Forelimb muscle (tissue), 1 donor: ENCODE measurements around the gene CSF3R. TPM values are rescaled to one million over a fixed set of nuclear protein-coding genes. Genes with fewer than 3 reads are reported as not detected.

ENCODE experiments used
- DNase-seq: peaks from one replicate; pipeline ENCODE4 v3.0.0-alpha.2; 2013; ENCODE audit warnings: low read depth
- polyA plus RNA-seq: library from polyadenylated mRNA; unstranded; fragments of 120-200 nt; gene quantifications from one replicate; pipeline ENCODE4 v1.2.1, GENCODE V29; 2013; ENCODE audit not compliant: insufficient read length

Gene CSF3R
- polyA plus RNA-seq, 1 donor = 3.4 TPM

DNA sequence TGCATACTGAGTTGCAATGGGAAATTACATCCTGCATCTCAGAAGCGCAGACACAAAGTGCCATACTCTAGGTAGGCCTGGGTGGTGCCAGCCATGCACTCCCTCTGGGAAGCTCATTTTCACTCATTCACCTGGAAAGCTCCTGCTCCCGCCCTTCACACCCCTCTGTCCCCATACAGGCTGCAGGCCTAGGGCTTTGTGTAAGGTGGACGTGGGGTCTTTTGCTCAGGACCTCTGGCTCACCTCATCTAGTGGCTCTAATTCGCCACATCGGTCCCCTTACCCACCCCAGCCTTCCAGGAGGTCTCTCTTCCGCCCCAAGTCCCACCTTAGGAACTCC, 19.3 kb downstream of the CSF3R start:
- DNase-seq = no peak

DNA sequence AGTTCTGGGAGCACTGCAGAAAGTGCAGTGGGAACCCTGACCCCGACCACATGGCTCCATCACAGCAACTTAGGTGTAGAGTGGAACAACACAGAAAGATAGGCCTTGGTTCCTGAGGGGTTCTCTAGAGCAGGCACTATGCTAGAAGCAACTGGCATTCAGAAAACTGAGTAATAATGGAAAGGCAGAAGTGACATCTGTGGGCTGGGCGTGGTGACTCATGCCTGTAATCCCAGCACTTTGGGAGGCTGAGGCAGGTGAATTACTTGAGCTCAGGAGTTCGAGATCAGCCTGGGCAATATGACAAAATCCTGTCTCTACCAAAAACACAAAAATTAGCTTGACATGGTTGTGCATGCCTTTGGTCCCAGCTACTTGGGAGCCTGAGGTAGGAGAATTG, 23.8 kb downstream of the CSF3R start:
- no peak for DNase-seq

DNA sequence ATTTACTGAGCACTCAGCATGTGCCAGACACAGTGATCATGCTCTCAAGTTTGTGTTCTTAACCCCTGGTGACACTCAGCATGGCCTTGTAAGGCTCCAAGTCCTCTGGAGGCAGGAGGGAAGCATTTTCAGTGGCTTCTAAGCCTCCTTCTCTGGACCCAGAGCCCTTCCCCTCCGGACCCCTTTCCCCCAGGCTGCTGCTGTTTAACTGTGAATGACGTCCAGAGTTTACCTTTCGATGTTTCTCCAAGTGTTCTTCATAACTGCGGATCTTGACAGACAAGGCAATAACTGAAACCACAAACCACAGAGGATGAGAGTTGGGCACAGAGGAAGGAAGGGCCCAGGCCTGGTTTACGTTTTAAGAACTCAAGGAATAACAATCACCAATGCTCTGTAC, 25.0 kb downstream of the CSF3R start:
- DNase-seq = no peak

DNA sequence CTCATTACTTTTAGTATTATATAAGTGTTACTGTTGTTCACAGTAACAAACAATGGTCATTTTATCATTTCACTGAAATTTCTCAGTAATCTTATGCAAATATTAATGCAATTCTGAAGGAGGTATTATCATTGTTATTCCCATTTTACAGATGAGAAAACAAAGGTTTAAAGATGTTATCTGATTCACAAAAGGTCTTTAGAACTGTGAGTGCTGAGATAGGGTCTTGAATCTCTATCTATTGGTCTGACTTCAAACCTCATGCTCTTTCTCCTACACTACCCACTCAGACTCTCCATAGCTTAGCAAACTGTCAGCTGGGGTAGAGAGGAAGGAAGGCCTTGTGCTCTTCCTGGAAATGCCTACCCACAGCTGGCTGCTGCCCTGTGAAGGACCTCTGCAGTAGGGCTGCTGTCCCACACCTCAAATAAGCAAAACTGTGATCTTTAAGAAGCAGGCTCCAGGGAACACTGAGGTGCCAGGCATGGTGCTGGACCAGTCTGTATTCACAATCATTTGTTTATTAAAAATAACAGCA, 26.3 kb downstream of the CSF3R start:
- DNase-seq = no peak

DNA sequence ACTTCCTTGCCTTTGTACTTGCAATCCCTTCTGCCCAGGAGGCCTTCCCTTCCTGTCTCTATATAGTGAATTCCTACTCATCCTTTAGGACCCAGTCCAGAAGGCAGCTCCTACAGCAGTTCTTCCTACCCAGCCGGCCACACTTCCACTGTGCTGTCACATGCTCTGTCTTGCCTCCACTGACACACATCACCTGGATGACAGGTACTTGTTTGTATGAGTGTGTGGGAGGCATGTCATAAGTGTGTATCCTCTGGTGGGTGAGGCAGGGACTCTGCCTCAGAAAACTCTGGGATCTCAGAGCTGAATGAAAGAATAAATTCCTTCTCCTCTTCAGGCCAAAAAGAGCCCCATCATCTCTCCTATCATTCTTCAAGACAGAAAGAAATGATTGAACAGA, 27.3 kb downstream of the CSF3R start:
- no peak for DNase-seq

DNA sequence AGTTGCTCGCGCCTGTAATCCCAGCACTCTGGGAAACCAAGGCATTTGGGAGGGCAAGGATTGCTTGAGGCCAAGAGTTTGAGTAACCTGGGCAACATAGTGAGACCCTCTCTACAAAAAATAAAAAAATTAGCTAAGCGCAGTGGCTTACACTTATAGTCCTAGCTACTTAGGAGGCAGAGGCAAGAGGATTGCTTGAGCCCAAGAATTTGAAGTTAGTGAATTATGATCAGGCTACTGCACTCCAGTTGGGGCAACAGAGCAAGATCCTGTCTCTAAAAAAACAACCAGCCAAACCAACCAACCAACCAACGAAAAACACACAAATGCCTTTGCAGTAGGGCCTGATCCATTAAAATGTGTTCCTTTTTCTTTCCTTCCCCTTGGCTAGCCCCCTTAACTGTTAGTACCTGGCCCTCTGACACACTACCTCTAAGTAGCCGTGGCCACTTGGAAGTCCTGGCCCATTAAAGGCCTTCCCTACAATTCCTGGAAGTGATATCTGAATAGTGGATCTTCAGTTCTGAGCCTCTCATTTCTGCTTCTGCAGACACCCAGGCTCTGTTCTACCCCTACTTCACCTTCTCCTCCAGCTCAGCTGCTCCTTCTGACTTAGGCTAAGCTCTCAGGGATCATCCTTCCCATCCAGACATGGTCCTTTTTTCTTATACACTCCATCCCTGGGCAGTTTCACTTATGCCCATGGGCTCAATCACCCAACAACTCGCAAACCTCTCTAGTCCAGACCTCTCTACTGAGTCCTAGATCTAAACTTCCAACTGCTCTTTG, 28.9 kb downstream of the CSF3R start:
- DNase-seq = no peak

DNA sequence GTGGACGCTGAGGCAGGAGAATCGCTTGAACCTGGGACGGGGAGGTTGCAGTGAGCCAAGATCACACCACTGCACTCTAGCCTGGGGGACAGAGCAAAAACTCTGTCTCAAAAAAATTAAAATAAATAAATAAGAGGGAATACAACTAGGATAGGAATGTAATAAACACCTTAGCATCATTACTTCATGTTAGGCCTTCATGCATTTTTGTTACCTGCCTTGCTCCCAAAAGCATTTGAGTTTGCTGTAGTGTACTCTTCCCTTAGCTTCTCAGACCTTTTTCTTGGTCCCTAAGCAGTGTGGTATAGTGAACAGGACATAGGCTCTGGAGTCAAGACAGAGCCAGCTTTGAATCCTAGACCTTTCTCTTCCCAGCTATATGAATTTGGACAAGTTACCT, 29.7 kb downstream of the CSF3R start:
- no peak for DNase-seq

DNA sequence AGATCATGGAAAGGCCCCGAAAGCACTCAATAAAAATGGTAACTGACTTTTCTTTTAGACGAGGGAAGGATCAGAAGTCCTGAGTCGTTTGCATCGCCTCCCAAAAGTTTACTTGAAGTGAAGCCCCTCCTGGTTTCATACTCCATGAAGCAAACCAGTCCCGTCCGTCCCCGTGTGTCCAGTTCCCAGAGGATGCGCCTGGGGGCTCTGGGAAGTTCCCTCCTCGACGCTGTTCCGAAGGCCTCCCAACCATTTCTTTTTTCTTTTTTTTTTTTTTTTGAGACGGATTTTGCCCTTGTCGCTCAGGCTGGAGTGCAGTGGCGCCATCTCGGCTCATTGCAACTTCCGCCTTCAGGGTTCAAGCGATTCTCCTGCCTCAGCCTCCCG, 31.8 kb downstream of the CSF3R start:
- no peak for DNase-seq

DNA sequence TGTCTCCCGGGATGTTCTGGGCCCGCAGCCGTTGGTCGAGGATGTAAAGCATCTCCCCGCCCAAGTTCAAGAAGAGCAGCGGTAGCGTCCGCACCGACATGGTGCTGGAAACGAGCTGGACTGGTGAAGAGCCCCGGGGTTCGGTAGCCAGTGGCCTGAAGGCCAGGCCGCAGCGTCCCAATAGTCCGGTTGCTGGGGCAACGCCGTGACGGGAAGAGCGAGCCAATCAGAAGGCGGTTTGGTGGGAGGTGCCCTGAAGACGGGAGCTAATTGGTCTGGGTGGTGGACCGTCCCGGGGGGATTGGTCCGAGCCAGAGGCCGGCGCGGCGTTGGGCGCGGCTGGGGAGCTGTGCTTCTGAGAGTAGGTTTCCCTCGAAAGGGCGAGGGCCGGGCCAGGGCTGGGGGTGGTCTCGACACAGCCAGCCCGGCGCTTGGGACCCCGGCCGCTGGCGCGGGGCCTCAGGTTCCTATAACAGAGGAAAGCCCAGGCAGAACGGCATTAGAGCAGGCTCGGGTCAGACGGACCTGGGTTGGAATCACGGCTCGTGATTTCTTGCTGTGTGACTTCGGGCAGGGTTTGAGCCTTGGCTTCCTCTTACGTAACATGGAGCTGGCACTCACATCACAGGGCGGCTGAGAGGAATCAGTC, 32.3 kb downstream of the CSF3R start, which contains the start of gene OSCP1:
Gene OSCP1, minus strand, starts transcription at position 182 of the 649 bp plus-strand sequence. Its CDS starts 82 bp downstream, at position 100.
- DNase-seq = peak; percentile 96

DNA sequence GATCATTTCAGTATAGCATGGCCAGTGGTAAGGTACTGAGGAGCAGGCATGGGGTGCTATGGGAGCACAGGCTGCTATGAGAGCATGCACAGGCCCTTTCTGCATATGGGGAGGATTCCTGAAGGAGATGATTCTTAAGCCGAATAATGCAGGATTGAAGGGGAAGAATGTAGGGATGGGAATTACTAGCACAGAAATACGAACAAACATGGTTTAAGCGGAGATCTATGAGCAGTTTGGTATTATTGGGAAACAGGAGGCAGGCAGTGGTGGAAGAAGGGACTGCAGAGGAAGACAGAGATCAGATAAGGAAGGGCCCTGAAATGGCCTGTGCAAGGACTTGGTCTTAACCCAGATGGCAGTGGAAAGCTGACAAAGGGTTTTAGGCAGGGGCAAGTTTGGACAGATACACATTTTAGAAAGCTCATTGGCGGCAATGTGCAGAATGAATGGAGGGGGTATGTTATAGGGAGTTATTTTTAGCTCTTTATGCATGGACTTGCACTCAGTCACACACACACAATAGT, 34.1 kb downstream of the CSF3R start:
- no peak for DNase-seq

DNA sequence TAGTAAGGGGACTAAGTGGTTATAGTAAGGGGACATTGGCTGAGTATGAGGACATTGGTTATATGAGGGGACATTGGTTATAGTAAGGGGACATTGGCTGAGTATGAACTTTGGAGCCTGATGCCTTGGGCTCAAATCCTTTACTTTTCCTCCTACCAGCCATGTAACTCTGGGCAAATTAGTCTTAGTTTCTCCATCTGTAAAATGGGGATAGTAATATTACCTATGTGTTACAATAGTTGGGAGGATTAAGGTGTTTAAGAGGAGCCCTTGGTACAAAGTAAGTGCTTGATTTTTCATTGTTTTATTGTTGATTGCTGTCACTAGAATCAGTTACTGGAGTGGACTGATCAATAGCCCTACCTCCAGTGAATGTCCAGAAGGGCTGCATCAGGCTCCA, 35.3 kb downstream of the CSF3R start:
- DNase-seq = no peak

DNA sequence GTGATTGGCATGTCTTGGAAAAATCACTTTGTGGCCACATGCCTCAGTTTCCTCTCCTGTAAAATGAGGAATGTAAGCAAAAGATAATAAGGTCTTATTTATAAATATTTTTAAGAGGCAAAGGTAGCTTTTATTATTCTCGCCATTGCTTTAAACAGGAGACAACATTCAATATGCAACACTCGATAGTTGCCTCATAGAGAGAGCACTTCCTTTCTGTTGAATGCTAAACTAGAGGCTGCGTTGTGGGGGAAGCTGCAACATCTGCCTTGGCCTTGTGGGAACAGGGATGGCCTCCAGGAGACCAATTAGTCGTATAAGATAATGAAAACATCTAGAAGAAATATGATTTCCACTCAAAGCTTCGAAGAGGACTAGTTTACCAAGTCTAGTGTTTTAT, 36.0 kb downstream of the CSF3R start:
- DNase-seq = no peak

DNA sequence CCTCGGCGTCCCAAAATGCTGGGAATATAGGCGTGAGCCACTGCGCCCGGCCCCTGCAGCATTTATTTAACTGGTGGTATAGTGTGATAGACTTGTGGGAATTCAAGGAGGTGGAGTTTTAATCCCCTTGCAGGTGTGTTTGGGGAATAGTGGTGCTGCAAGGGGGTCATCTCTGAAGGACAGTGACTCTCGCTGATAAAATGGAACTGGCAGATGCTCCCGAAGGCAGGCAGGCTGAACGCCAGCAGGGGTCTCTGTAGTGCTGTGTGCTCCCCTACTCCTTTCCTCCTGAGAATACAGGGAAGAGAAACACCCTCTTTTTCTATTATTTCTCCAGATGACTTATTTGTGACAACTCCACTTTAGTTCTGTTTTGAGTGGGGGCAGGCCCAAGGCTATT, 36.4 kb downstream of the CSF3R start:
- no peak for DNase-seq

DNA sequence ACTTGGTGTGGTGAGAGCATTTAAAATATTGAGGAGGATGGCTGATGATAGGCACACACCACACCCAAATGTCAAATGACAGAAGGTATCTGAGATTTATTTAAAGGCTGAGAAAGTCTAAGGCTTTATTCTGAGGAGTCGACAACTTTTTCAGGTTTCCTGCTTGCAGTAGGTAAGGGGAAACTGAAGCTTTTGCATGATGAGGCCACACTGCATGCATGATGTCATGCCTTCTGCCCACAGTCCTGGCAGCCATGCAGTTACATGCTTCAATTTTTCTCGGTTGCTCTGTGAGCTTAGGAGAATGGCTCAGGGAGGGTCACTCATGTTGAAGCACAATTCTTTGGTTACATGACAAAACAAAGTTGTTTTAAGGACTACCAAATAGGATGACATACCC, 39.4 kb downstream of the CSF3R start:
- no peak for DNase-seq

DNA sequence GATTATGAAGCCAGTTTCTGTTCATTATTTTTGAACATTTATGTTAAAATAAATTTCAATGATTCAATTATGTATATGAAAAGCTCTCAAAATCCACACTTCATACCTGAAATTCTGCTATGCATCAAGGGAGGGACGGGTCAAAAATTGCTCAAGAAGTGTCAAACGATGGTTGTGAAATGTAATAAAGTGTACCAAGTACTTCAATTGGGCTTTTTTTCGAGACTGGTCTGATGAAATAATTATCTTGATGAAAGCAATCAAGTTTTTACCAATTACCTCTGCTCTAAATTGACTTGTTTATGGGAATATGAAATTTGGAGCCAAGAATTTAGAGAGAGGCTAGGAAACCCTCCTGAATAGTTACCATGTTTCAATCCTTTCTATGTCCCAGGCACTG, 40.4 kb downstream of the CSF3R start:
- DNase-seq = no peak

DNA sequence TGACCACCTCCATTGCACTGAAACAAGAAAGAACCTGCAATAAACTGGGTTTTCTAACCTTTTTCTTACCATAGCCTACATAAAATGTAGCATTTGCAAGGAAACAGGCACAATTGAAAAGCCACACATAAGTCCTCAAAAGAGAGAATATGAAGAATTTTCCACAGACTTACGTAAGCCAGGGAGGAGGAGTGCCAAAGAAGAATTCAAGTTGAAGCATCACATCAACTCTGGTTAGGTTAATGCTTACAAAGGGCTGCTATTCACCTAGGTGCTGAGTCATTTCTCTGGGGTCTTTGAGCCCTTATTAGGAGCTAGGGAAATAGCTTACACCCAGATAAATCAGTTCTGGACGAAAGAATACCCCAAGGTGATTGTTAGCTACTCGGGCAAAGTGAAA, 42.1 kb downstream of the CSF3R start:
- DNase-seq = no peak

DNA sequence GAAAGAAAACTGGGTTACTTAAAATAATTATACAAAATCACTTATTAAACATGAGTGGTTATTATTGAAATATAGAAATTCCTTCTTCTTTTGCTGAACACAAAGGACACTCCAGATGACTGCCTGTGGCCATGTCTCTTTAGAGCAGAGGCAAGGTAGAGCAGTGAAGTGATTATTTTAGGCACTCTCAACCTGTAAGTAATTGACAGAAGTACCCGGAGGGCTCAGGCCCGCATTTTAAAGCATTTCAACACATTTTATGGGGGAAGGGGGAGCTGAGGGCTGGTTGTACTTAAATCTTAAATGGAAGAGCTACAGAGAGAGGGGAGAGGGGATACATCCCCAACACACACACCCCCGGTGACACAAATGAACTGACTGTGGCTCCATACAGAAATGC, 42.7 kb downstream of the CSF3R start:
- no peak for DNase-seq

DNA sequence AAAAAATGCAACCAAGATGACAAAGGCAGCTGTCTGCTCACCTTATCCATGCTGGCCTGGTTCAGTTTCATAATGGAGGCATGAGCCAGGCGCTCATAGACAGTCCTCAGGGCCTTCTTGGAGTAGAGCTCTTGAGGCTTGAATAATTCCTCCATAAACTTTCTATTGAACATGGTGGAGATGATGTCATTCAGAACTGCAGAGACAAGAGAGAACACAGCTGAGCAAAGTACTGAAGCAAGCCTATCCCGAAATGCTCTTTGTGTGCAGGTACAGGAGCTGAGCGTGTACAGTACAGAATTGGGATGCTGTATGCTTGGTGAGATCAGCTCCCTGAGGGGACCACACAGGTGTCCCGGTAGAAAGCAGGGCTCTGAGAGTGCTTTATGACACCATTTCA, 44.0 kb downstream of the CSF3R start:
- no peak for DNase-seq

DNA sequence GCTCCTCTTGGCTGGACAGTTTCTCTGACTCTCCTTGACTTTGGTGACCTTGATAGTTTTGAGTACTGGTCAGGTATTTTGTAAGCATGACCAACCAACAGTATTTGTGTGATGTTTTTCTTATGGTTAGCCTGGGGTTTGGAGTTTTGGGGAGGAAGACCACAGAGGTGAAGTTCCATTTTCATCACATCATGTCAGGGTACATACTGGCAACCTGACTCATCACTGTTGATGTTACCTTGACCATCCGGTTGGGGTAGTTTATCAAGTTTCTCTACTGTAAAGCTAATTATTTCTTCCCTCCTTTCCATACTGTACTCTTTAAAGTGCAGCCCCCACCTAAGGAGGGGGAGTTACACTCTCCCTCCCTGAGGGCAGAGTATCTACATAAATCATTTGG, 45.9 kb downstream of the CSF3R start:
- DNase-seq = no peak

DNA sequence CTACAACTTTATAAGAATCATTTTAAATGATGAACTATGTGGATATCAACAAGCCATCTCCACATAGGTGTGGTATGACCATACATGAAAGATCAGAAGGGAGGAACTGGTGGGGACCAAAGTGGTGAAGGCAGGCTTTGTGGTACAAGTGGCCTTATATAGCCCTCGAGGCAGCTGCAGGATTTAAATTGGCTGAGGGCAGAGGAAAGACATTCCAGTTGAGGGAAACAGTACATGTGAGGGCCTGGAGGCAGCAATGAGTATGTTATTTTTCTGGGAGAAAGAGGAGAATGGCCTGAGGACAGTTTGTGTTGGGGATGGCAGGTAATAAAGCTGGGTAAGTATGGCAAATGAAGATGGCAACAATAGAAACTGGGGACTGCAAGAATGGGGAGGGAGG, 49.6 kb downstream of the CSF3R start:
- DNase-seq = no peak

DNA sequence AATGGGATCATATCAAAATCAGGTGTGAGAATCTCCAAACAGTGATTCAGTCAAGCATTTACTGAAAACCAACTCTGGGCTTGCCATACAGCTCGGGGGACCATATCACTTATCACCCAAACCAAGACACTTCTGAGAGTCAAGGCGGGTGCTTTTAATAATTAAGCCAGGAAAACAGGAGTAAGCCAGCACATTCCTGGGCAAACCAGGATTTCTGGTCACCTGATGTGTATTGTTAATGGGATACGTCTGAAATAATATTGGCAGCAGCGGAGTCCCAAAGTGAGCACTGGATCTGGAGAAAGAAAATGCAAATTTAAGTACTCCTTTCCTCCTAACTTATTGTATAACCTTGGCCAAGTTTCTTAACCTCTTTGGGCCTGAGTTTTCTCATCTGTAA, 50.1 kb downstream of the CSF3R start:
- no peak for DNase-seq

DNA sequence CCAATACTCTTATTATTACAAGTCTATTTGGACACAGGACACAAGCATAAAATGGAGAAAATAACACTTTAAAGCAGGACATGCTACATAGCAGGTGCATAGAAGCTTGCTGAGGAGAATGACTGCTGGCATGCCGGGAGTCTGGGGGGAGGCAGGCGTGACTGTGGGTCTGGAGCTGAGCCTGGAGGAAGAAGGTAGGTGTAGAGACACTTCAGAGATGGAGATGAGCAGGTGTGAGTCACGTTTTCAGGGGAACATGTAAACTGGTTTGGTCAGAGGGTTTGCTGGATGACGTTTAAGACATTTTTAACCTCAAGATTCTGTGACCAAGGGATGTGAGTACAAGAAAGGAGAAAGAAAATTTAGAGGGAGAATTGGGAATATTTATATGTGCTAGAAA, 56.9 kb downstream of the CSF3R start:
- no peak for DNase-seq

DNA sequence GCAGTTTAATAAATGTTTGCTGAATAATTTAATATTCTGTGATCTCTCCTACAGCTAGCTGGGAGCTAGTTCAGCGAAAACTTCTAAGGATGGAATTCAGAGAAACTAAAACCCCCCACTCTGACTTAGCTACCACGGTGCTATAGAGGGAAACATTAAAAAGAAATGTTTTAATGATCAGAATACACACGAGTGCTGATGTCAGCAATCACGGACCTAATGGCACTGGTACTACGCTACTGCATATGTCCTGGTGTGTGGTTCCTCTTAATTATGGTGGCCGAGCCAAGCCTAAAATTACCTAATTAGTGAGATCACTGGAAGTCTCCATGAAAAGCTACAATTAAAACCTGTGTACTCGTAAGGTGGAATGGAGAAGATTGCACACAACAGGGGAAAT, 61.1 kb downstream of the CSF3R start:
- DNase-seq = no peak
